ENCODE measurements around the gene DCST2. TPM values are rescaled to one million over a fixed set of nuclear protein-coding genes. Genes with fewer than 3 reads are reported as not detected.
A peak's percentile ranks its signal among the peaks of the same experiment; 100 is the strongest.

The DCST2 gene
- polyA plus RNA-seq, 2 of the 4 experiments (the other 2 are of a cell fraction) = 0.23 to 1.0 TPM

DNA sequence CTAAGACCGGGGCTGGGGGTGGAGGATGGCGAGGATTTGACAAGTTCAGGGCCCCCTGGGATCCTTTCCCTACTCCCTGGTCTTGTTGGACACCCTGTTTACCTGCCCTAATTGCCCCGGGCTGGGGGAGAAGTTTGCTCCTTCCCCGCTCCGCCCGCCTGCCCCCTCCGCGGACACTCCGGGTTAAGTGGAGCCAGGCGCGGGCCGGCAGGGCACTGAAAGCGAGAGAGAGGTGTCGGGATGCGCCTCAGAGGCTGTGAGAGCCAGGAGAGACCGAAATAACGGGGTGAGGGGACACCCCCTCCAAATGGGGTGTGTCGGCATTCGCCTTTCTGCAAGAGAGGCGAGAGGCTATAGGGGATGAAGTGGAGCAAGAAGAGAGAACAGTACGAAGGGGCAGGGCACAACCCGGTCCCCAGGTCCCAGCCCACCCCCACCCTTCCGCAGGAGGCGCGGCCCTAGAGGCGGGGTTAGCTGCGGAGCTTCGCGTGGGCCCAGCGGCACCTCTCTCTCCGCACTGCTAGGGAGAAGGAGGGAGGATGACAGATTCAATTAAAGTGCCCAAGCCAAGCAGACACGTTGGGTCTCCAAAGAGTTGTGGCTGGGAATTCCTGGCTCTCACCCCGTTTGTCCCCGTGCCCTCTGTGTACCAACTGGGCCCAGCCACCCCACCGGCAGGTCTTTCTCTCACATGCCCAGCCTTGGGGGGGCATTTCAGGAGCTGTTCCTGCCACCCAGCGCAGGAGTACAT lies 48.9 kb upstream of the DCST2 start (continued):
- TF ChIP-seq FOXS1 (CRISPR knock-in tag; IDR thresholded peaks at IDR 0.05) (no peak), KDM1A (IDR thresholded peaks at IDR 0.05; ENCODE audit: low read depth) (no peak), PHF8 (IDR thresholded peaks at IDR 0.05; ENCODE audit: borderline replicate concordance, low read depth) (no peak), SREBF2 (IDR thresholded peaks at IDR 0.05) (no peak)
- TF ChIP-seq, protein P1, sequence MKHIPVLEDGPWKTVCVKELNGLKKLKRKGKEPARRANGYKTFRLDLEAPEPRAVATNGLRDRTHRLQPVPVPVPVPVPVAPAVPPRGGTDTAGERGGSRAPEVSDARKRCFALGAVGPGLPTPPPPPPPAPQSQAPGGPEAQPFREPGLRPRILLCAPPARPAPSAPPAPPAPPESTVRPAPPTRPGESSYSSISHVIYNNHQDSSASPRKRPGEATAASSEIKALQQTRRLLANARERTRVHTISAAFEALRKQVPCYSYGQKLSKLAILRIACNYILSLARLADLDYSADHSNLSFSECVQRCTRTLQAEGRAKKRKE (CRISPR knock-in tag; IDR thresholded peaks at IDR 0.05; ENCODE audit: low read depth) = no peak

- WGBS (ENCODE audit: missing lambda C conversion rate) = 8% methylated on average over 22 of the region's 68 CpGs
- H3K4me3 ChIP-seq = peak overlapping the region; percentile 55
- no peak for TF ChIP-seq HOXB5 (CRISPR knock-in tag; IDR thresholded peaks at IDR 0.05)
- TF ChIP-seq MAX (IDR thresholded peaks at IDR 0.05) = peak; percentile 44; the same call in 1 of the 2 replicates
- no peak for FAIRE-seq
- H3K4me1 ChIP-seq = peaks cover 61% of the 10 kb centered on the region
- peak in 1 of 2 experiments; percentile 29 for DNase-seq (ENCODE audit: low read depth in 1 of 2, low spot score in 1 of 2)
- H3K9me3 ChIP-seq = no peaks in the 10 kb centered on the region
- no peak for ATAC-seq
- H3K27ac ChIP-seq = peak overlapping the region in 1 of 2 experiments; percentile 52; a peak in 2 of 6 replicates
- peak overlapping the region; percentile 99 for H3K4me2 ChIP-seq
- ChIA-PET POLR2A (interaction anchor here (1.0 kb wide), 1 partner anchor 91 kb away, joined by 3 read pairs; the partner anchor contains the start of gene KRTCAP2), CTCF (interaction anchor here (0.9 to 17.9 kb wide), 7 partner anchors 10 to 522 kb away, joined by 3 to 350 read pairs (median 8); partner anchors contain the start of genes ADAM15 and EFNA4)
These were observed 48.1 kb upstream of the DCST2 start for GRCh38 chr1:155081472-155082300.

GRCh38 chr1:155080312-155081228 lies 47.0 kb upstream of the DCST2 start:
- ATAC-seq (no peak), DNase-seq (ENCODE audit: low read depth in 1 of 2, low spot score in 1 of 2) (no peak), FAIRE-seq (no peak)
- Histone ChIP-seq H3K4me2 (peak overlapping the region; percentile 99), H3K9me3 (no peaks in the 10 kb centered on the region), H3K27ac (peak overlapping the region in 1 of 2 experiments; percentile 43; a peak in 3 of 6 replicates), H3K4me1 (peaks cover 52% of the 10 kb centered on the region), H3K4me3 (peak overlapping the region; percentile 55)
- POLR2A ChIA-PET = interaction anchor here (0.5 to 1.0 kb wide), 2 partner anchors 93 to 107 kb away, joined by 3 to 4 read pairs; partner anchors contain the start of gene KRTCAP2
- WGBS (ENCODE audit: missing lambda C conversion rate) = 12% methylated on average over 15 of the region's 71 CpGs
- CTCF ChIA-PET = interaction anchor here (0.6 to 17.9 kb wide), 7 partner anchors 10 to 521 kb away, joined by 3 to 319 read pairs (median 4); partner anchors contain the start of genes ADAM15, EFNA4 and KRTCAP2
- TF ChIP-seq SMC3 (IDR thresholded peaks at IDR 0.05) (no peak), ZSCAN20 (CRISPR knock-in tag; IDR thresholded peaks at IDR 0.05) (no peak), FOXS1 (CRISPR knock-in tag; IDR thresholded peaks at IDR 0.05) (no peak), ZC3H11A (IDR thresholded peaks at IDR 0.05) (no peak), RNF2 (IDR thresholded peaks at IDR 0.05; ENCODE audit: borderline replicate concordance, low read depth) (no peak), ZNF302 (CRISPR knock-in tag; IDR thresholded peaks at IDR 0.05) (no peak), MAX (IDR thresholded peaks at IDR 0.05) (0 out of 2 replicates have a peak, but pooled peaks have one; percentile 28), ZFP36 (IDR thresholded peaks at IDR 0.05; ENCODE audit: borderline replicate concordance, partially characterized antibody) (no peak), MYC (IDR thresholded peaks at IDR 0.05; ENCODE audit: borderline replicate concordance, low read length) (no peak), HEYL (CRISPR knock-in tag; IDR thresholded peaks at IDR 0.05) (no peak), MAFK (IDR thresholded peaks at IDR 0.05; ENCODE audit: partially characterized antibody) (no peak), E2F6 (IDR thresholded peaks at IDR 0.05; ENCODE audit: borderline replicate concordance, low read depth) (0 out of 2 replicates have a peak, but pooled peaks have one; percentile 16), TP53 (CRISPR knock-in tag; IDR thresholded peaks at IDR 0.05) (no peak), BHLHE40 (IDR thresholded peaks at IDR 0.05; ENCODE audit: low read depth, low read length) (peak; percentile 75), MAZ (IDR thresholded peaks at IDR 0.05; ENCODE audit: borderline replicate concordance, low read depth, low read length) (no peak), NPAS2 (CRISPR knock-in tag; IDR thresholded peaks at IDR 0.05; ENCODE audit: borderline replicate concordance) (peak; percentile 44; the same call in 1 of the 2 replicates)
- TF ChIP-seq, protein P2, sequence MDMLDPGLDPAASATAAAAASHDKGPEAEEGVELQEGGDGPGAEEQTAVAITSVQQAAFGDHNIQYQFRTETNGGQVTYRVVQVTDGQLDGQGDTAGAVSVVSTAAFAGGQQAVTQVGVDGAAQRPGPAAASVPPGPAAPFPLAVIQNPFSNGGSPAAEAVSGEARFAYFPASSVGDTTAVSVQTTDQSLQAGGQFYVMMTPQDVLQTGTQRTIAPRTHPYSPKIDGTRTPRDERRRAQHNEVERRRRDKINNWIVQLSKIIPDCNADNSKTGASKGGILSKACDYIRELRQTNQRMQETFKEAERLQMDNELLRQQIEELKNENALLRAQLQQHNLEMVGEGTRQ (IDR thresholded peaks at IDR 0.05) = peak; percentile 89
- TF ChIP-seq, protein P3, sequence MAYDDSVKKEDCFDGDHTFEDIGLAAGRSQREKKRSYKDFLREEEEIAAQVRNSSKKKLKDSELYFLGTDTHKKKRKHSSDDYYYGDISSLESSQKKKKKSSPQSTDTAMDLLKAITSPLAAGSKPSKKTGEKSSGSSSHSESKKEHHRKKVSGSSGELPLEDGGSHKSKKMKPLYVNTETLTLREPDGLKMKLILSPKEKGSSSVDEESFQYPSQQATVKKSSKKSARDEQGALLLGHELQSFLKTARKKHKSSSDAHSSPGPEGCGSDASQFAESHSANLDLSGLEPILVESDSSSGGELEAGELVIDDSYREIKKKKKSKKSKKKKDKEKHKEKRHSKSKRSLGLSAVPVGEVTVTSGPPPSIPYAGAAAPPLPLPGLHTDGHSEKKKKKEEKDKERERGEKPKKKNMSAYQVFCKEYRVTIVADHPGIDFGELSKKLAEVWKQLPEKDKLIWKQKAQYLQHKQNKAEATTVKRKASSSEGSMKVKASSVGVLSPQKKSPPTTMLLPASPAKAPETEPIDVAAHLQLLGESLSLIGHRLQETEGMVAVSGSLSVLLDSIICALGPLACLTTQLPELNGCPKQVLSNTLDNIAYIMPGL (CRISPR knock-in tag; IDR thresholded peaks at IDR 0.05; ENCODE audit: borderline replicate concordance) = no peak

Data from A549 (cell line).